Calu3 (cell line): ENCODE results near the gene NME1. TPM values are rescaled to one million over a fixed set of nuclear protein-coding genes. Genes with fewer than 3 reads are reported as not detected.
A peak's percentile ranks its signal among the peaks of the same experiment; 100 is the strongest.

Experiments used
- BruUV-seq: library from RNA; stranded (reverse); fragments of 400-500 nt; replicated peaks from 2 replicates; lab custom pipeline; 2021; lab: Mats Ljungman, UMichigan
- CTCF ChIA-PET: fragments of 300-600 bp; sonication (Branson Sonifier 250); formaldehyde crosslinking; loops from one replicate; lab custom pipeline; 2022; ENCODE audit warnings: antibody characterized with exemption; lab: Charles Lee
- DNase-seq: peaks from one replicate; pipeline ENCODE4 v3.0.0; 2022
- H3K27ac Mint-ChIP-seq: one replicate; pipeline ENCODE4 v1.8.0; 2022; ENCODE audit warnings: mixed read lengths; ENCODE audit not compliant: unreplicated experiment
- H3K27me3 Mint-ChIP-seq: one replicate; pipeline ENCODE4 v1.8.0; 2022; ENCODE audit warnings: mixed read lengths; ENCODE audit not compliant: unreplicated experiment
- H3K36me3 Mint-ChIP-seq: one replicate; pipeline ENCODE4 v1.8.0; 2022; ENCODE audit warnings: mild to moderate bottlenecking, moderate library complexity, mixed read lengths; ENCODE audit not compliant: insufficient read depth, unreplicated experiment
- H3K4me1 Mint-ChIP-seq: one replicate; pipeline ENCODE4 v1.8.0; 2022; ENCODE audit warnings: mild to moderate bottlenecking, low read depth, mixed read lengths; ENCODE audit not compliant: unreplicated experiment
- H3K4me3 Mint-ChIP-seq: one replicate; pipeline ENCODE4 v1.8.0; 2022; ENCODE audit warnings: mild to moderate bottlenecking, low read depth, moderate library complexity, mixed read lengths; ENCODE audit not compliant: unreplicated experiment
- H3K9me3 Mint-ChIP-seq: one replicate; pipeline ENCODE4 v1.8.0; 2022; ENCODE audit warnings: low read depth, mixed read lengths; ENCODE audit not compliant: unreplicated experiment
- CTCF ChIP-seq: fragments of 200-600 bp; IDR thresholded peaks from one replicate; pipeline ENCODE4 v1.8.0; 2022; ENCODE audit warnings: antibody characterized with exemption; ENCODE audit not compliant: unreplicated experiment
- intact Hi-C: fragments of 100-400 bp; cut with micrococcal nuclease; formaldehyde crosslinking; loops from one replicate; pipeline ENCODE4 v1.10.0; 2022; ENCODE audit not compliant: unreplicated experiment
- total RNA-seq: library from RNA; stranded (reverse); gene quantifications from 2 replicates; pipeline ENCODE4 v1.2.3, GENCODE V29; 2022

Gene NME1
- total RNA-seq, 1 experiment from 2014 or later: 351 TPM

GRCh38 chr17:51150932-51151331 is 2.4 kb upstream of the NME1 start:
- no peak for DNase-seq
- Mint-ChIP-seq H3K4me3 (no peak overlapping the region), H3K27me3 (no peaks in the 10 kb centered on the region), H3K36me3 (no peaks in the 10 kb centered on the region), H3K27ac (no peak overlapping the region), H3K9me3 (no peaks in the 10 kb centered on the region), H3K4me1 (peaks cover 11% of the 10 kb centered on the region)
- BruUV-seq: no TSS peak
- intact Hi-C loops: loop anchor here (10.0 kb wide), 2 partner anchors 96 to 286 kb away; partner anchors contain the start of gene TOB1
- CTCF ChIA-PET: no interaction called here
- no peak for TF ChIP-seq CTCF

GRCh38 chr17:51152766-51153209 is 571 bp upstream of the NME1 start:
- H3K4me3 Mint-ChIP-seq: no peak overlapping the region
- H3K36me3 Mint-ChIP-seq: peaks cover 15% of the 10 kb centered on the region
- no peak for DNase-seq
- no peaks in the 10 kb centered on the region for H3K9me3 Mint-ChIP-seq
- no peak for TF ChIP-seq CTCF
- no peaks in the 10 kb centered on the region for H3K27me3 Mint-ChIP-seq
- CTCF ChIA-PET: interaction anchor here (0.7 to 2.2 kb wide), 9 partner anchors 13 to 287 kb away, joined by 3 to 37 read pairs (median 7); partner anchors contain the start of genes NME2, SPAG9 and TOB1
- BruUV-seq: TSS peak; percentile 74
- peaks cover 2% of the 10 kb centered on the region for H3K4me1 Mint-ChIP-seq
- intact Hi-C loops: loop anchor here (1.0 to 10.0 kb wide), 4 partner anchors 33 to 288 kb away; partner anchors contain the start of gene TOB1
- H3K27ac Mint-ChIP-seq: no peak overlapping the region

- peaks cover 27% of the 10 kb centered on the region for H3K36me3 Mint-ChIP-seq
- BruUV-seq: TSS peak; percentile 60
- no peak overlapping the region for H3K4me3 Mint-ChIP-seq
- no peaks in the 10 kb centered on the region for H3K4me1 Mint-ChIP-seq
- DNase-seq: no peak
- intact Hi-C loops: loop anchor here (10.0 kb wide), 2 partner anchors 99 to 289 kb away; partner anchors contain the start of gene TOB1
- no peaks in the 10 kb centered on the region for H3K9me3 Mint-ChIP-seq
- H3K27ac Mint-ChIP-seq: no peak overlapping the region
- CTCF ChIA-PET: interaction anchor here (1.3 kb wide), 2 partner anchors 12 to 38 kb away, joined by 7 to 9 read pairs; partner anchors contain the start of gene NME2
- TF ChIP-seq CTCF: no peak
- H3K27me3 Mint-ChIP-seq: no peaks in the 10 kb centered on the region
These were observed 817 bp downstream of the NME1 start for GRCh38 chr17:51154176-51154575.

- intact Hi-C loops: loop anchor here (10.0 kb wide), 2 partner anchors 101 to 291 kb away; partner anchors contain the start of gene TOB1
- Mint-ChIP-seq H3K36me3 (peaks cover 38% of the 10 kb centered on the region), H3K27ac (no peak overlapping the region), H3K4me3 (no peak overlapping the region), H3K4me1 (no peaks in the 10 kb centered on the region), H3K9me3 (no peaks in the 10 kb centered on the region), H3K27me3 (no peaks in the 10 kb centered on the region)
- DNase-seq: no peak
- BruUV-seq: no TSS peak
- TF ChIP-seq CTCF: no peak
- CTCF ChIA-PET: no interaction called here
These were observed 2.1 kb downstream of the NME1 start for GRCh38 chr17:51155416-51155815.
